HCT116 (cell line): ENCODE measurements around the gene RGS6.

Experiments
- CTCF ChIP-seq, 3 experiments: fragments of 200-600 bp in 1 of 3; sonication (generic) in 1 of 3; IDR thresholded peaks in 2 of 3; conservative IDR thresholded peaks in 1 of 3; 2 replicates each; pipeline ENCODE4 v1.5.1; 2012 to 2017; ENCODE audit warnings: low read depth in 2 of 3, low read length in 2 of 3, antibody characterized with exemption in 1 of 3, borderline replicate concordance in 1 of 3, control low read depth in 1 of 3, mild to moderate bottlenecking in 1 of 3, mixed read lengths in 1 of 3, mixed run types in 1 of 3, moderate library complexity in 1 of 3; ENCODE audit not compliant: insufficient read depth in 1 of 3
- ELF1 ChIP-seq: IDR thresholded peaks from 2 replicates; pipeline ENCODE4 v1.6.1; 2012; ENCODE audit warnings: low read depth, borderline replicate concordance
- EZH2 ChIP-seq: fragments of 200-600 bp; sonication (generic); IDR thresholded peaks from 2 replicates; pipeline ENCODE4 v1.6.1; 2017; ENCODE audit warnings: antibody characterized with exemption, mixed run types
- EZH2phosphoT487 ChIP-seq: fragments of 200-600 bp; IDR thresholded peaks from 2 replicates; pipeline ENCODE4 v1.6.1; 2018; ENCODE audit warnings: antibody characterized with exemption, borderline replicate concordance
- POLR2A ChIP-seq: IDR thresholded peaks from 2 replicates; pipeline ENCODE4 v1.7.0; 2011; ENCODE audit warnings: borderline replicate concordance; ENCODE audit not compliant: insufficient read depth, insufficient read length; ENCODE audit errors: extremely low read depth
- POLR2AphosphoS5 ChIP-seq: IDR thresholded peaks from 2 replicates; pipeline ENCODE4 v1.6.1; 2011; ENCODE audit warnings: mild to moderate bottlenecking, low read depth, low read length, moderate library complexity
- RAD21 ChIP-seq: IDR thresholded peaks from 2 replicates; pipeline ENCODE4 v1.6.1; 2012; ENCODE audit warnings: low read depth, mild to moderate bottlenecking
- SP1 ChIP-seq: IDR thresholded peaks from 2 replicates; pipeline ENCODE4 v1.6.1; 2012; ENCODE audit warnings: low read depth

- no peak for TF ChIP-seq CTCF (IDR thresholded peaks at IDR 0.05 in 2 of 3, conservative IDR thresholded peaks at IDR 0.05 in 1 of 3; ENCODE audit: borderline replicate concordance in 1 of 3, insufficient read depth in 1 of 3, low read depth in 2 of 3, low read length in 2 of 3)
- no peak for TF ChIP-seq ELF1
- TF ChIP-seq EZH2 = no peak
- TF ChIP-seq POLR2A = no peak
- no peak for TF ChIP-seq EZH2phosphoT487
- TF ChIP-seq RAD21 = no peak
- TF ChIP-seq SP1 = no peak
- TF ChIP-seq POLR2AphosphoS5 = no peak
Observed at GRCh38 chr14:72027061-72027460, 94.8 kb downstream of the RGS6 start.
